Spinal cord (tissue), 10 donors: Measurements from ENCODE around the gene GP1BB. TPM values are rescaled to one million over a fixed set of nuclear protein-coding genes. Genes with fewer than 3 reads are reported as not detected.

Experiments
- DNase-seq, 6 donors: peaks; one replicate each; pipeline versions ENCODE4 v3.0.0 to v3.0.0-alpha.2; 2013 to 2015; ENCODE audit warnings: low spot score in 6 of 6, low read depth in 4 of 6
- H3K27ac ChIP-seq: one replicate; pipeline ENCODE4 v1.5.1; 2013; ENCODE audit warnings: low read depth, low read length, control low read depth
- H3K27me3 ChIP-seq: one replicate; pipeline ENCODE4 v1.6.1; 2013; ENCODE audit warnings: low read length; ENCODE audit not compliant: control insufficient read depth, insufficient read depth
- H3K36me3 ChIP-seq: one replicate; pipeline ENCODE4 v1.6.1; 2013; ENCODE audit warnings: low read length; ENCODE audit not compliant: control insufficient read depth, insufficient read depth
- H3K4me1 ChIP-seq: one replicate; pipeline ENCODE4 v1.6.1; 2013; ENCODE audit warnings: low read length; ENCODE audit not compliant: control insufficient read depth, insufficient read depth
- H3K4me3 ChIP-seq: one replicate; pipeline ENCODE4 v1.5.1; 2013; ENCODE audit warnings: low read depth, low read length, control low read depth
- H3K9me3 ChIP-seq: one replicate; pipeline ENCODE4 v1.6.1; 2013; ENCODE audit warnings: low read length; ENCODE audit not compliant: control insufficient read depth, insufficient read depth
- WGBS: methylation state at CpG from one replicate; pipeline ENCODE4 v1.1.5; 2013; ENCODE audit warnings: missing lambda C conversion rate; ENCODE audit not compliant: insufficient coverage; 5-methylcytosine and 5-hydroxymethylcytosine counted together
- polyA plus RNA-seq, 2 donors: library from polyadenylated mRNA; unstranded; fragments of 120-200 nt; gene quantifications; one replicate each; pipeline ENCODE4 v1.2.1, GENCODE V29; 2013; ENCODE audit not compliant: insufficient read length in 2 of 2
- total RNA-seq, 2 donors: library from RNA; depleted of rRNA in 1 of 2; stranded (reverse); fragments of 120-200 nt in 1 of 2; fragments of >200 nt in 1 of 2; gene quantifications; one replicate each; pipeline versions ENCODE4 v1.2.3 to v1.2.4, GENCODE V29; 2013 to 2014
- donor health status: healthy.

GP1BB gene
- total and polyA plus RNA-seq, 4 donors, result 5.3 to 50.5 (median 27.1) TPM

DNA sequence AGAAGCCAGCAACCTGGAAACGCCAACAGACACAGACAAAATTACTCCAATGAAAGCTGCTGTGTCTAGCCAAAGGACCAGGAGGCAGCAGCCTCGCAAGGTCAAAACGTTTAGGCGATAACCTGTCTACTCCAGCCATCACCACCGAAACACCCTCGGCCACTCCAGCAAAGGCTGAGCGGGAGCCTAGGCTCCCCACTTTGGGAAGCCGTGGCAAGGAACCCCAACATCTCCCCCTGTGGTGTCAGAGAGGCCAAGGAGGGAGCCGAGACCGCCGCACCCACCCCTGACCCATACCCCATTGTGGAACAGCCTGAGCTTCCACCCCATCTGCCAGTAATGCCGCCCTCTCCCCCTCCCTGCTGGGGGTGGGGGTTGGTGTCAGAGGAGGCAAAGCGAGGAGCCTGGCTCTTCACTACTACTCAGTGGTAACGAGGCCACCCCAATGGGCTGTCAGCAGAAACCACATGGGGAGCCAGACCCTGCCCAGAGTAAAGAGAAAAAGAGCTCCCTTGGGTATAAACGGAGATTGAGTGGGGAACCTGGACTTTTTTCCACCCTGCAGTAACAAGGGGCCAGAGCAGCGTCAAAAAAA is 43.0 kb upstream of the GP1BB start:
- DNase-seq, result no peak
- H3K9me3 ChIP-seq, result no peaks in the 10 kb centered on the region
- WGBS, result 94% methylated on average over 6 of the region's 16 CpGs
- H3K4me1 ChIP-seq, result peaks cover 18% of the 10 kb centered on the region
- H3K4me3 ChIP-seq, result no peak overlapping the region
- no peak overlapping the region for H3K27ac ChIP-seq
- H3K36me3 ChIP-seq, result no peaks in the 10 kb centered on the region
- no peaks in the 10 kb centered on the region for H3K27me3 ChIP-seq

DNA sequence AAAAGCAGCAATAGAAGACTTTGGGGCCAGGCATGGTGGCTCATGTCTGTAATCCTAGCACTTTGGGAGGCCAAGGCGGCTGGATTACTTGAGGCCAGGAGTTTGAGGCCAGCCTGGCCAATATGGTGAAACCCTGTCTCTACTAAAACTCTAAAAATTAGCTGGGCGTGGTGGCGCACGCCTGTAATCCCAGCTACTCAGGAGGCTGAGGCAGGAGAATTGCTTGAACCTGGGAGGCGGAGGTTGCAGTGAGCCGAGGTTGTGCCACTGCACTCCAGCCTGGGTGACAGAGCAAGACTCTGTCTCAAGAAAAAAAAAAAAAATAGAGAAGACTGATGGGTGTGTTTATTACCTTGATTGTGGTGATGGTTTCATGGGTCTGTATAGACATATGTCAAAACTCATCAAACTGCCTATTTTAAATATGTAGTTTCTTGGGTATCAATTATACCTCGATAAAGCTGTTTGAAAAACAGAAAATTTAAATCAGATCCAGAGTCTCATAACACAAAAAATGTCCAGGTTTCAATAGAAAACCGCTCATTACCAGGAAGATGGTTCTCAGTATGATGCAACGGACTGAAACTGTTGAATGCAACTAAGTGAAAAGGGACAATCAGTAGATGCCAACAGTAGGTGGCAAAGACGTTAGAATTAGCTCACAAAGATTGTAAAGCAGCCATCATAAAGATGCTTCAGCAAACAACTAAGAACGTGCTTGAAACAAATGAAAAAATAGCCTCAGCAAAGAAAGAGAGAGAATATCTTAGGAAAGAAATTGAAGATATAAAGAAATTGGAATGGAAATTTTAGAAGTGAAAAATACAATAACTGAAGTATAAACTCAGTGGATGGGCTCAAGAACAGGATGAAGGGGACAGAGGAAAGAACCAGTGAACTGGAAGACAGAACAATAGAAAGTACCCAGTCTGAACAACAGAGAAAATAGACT is 42.2 kb upstream of the GP1BB start:
- H3K27me3 ChIP-seq, result no peaks in the 10 kb centered on the region
- no peak for DNase-seq
- 100% methylated on average over 4 of the region's 11 CpGs for WGBS

DNA sequence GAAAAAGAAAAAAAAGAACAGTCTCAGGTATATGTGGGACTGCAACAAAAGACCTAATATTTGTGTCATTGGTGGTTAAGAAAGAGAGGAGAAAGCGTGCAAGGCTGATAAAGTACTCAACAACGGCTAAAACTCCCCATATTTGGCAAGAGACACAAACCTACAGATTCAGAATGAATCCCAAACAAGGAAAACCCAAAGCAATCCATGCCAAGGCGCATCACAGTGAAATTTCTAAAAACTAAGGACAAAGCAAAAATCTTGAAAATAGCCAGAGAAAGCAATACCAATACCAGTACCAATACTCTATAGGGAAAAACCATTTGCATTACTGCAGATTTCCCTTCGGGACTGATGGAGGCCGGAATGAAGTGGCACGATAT is 41.5 kb upstream of the GP1BB start:
- DNase-seq, result no peak
- Histone ChIP-seq H3K4me1 (peaks cover 18% of the 10 kb centered on the region), H3K27ac (no peak overlapping the region), H3K27me3 (no peaks in the 10 kb centered on the region), H3K4me3 (no peak overlapping the region), H3K36me3 (no peaks in the 10 kb centered on the region), H3K9me3 (no peaks in the 10 kb centered on the region)
- WGBS, result 100% methylated on average over 1 of the region's 6 CpGs

More for the DNA sequence above, 42.2 kb upstream of the GP1BB start:
- no peaks in the 10 kb centered on the region for H3K36me3 ChIP-seq
- no peak overlapping the region for H3K27ac ChIP-seq
- H3K4me1 ChIP-seq, result peaks cover 18% of the 10 kb centered on the region
- no peak overlapping the region for H3K4me3 ChIP-seq
- no peaks in the 10 kb centered on the region for H3K9me3 ChIP-seq

DNA sequence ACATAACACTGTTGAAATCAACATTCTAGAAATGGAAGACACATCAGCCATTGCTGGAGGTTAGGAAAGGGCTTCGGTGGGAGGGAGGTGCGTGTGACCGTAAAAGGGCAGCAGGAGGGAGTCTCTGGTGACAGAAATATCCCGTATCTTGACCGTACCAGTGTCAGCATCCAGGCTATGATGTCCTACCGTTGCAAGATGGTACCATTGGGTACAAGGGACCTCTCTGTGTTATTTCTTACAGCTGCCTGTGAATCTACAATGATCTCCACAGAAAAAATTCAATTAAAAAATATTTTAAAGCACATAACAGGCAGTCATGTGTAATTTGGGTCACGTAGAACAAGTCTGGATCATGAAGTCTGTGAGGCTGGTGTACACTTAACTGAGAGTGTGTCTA is 36.4 kb upstream of the GP1BB start:
- H3K4me1 ChIP-seq, result peaks cover 15% of the 10 kb centered on the region
- WGBS, result 78% methylated on average over 7 of the region's 7 CpGs
- H3K27ac ChIP-seq, result no peak overlapping the region
- H3K9me3 ChIP-seq, result no peaks in the 10 kb centered on the region
- no peaks in the 10 kb centered on the region for H3K36me3 ChIP-seq
- H3K4me3 ChIP-seq, result no peak overlapping the region
- no peak for DNase-seq
- H3K27me3 ChIP-seq, result no peaks in the 10 kb centered on the region

DNA sequence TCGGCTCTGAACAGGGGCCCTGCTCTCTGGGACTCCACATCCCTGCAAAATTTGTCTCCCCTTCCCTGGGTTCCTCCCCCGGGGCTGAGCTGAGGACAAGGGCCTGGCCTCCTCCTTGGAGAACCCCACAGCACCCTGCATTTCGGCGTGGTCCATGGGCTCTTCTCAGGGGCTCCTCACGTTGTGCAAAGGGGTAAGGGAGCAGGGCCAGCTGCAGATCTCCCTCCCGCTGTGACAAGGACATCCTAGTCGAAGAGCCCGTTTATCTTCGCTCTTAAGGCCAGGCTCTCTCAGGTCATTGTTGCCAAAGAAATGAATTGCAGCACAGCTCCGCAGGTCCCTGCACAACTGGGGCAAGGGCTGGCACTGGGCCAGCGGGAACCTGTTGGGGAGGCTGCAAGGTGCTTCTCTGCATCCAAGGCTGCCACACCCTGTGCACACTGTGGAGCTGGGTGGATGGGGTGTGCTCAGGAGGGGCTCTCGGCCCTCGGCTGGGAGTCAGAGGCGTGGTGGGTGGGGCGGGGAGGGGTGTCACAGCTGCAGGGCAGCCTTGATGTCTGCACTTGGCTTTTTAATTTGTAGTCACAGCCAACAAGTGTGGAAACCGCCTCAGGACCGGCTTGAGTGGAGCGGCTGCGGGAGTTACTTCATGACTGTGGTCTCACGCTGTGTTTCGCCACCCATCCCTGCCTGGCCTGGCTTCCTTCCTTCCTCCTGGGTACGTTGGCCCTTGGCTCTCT is 35.6 kb upstream of the GP1BB start:
- peak in 1 of 6 donors; percentile 21 for DNase-seq
- Histone ChIP-seq H3K4me3 (no peak overlapping the region), H3K4me1 (peaks cover 17% of the 10 kb centered on the region), H3K9me3 (no peaks in the 10 kb centered on the region), H3K36me3 (no peaks in the 10 kb centered on the region), H3K27ac (no peak overlapping the region), H3K27me3 (no peaks in the 10 kb centered on the region)
- WGBS, result 64% methylated on average over 22 of the region's 22 CpGs

DNA sequence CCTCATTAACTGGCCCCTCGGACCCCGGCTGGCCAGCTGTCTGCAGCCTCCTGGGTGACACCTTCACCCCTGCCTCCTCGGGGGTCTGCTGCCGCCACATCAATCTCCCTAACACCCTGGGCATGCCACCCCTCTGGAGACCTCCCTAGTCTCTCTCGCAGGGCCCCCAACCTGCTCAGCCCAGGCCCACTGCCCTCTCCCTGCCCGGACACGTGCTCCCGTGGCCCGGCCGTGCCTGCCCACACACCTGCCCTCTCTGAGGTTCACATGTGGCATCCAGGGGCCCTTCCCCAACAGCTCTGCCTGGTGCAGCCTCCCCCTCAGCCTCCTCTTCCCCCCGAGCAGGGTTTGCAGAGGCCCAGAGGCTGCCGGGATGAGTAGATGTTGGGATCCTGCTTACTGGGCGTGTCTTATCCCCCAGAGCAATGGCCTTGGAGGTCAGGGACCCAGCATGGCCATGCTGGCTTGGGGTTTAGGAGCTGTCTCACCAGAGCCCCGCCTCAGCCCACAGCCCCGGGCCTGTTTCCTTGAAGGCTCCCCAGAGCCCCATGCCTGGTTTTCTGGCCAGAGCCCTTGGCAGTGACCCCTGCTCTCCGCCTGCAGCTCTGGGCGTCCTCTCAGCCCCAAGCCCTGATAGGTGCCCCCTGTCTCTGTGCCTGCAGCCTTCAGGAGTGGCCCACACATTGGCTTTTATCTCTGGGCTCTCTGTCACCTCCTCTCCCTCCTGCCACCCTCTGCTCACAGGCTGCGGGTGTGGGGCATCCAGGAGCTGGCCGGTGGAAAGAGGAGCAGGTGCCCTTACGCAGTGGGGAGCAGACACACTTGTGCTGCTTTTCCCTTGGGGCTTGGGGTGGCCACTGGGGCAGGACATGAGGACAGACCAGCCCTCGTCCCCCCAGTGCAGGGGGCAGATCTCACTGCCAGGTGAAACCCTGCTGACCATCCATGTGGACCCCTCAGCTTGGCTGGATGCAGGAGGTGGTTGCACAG is 34.7 kb upstream of the GP1BB start:
- no peak overlapping the region for H3K27ac ChIP-seq
- no peak for DNase-seq
- H3K4me3 ChIP-seq, result no peak overlapping the region
- 86% methylated on average over 20 of the region's 21 CpGs for WGBS
- no peaks in the 10 kb centered on the region for H3K27me3 ChIP-seq
- H3K9me3 ChIP-seq, result no peaks in the 10 kb centered on the region
- H3K36me3 ChIP-seq, result no peaks in the 10 kb centered on the region
- H3K4me1 ChIP-seq, result peaks cover 17% of the 10 kb centered on the region

DNA sequence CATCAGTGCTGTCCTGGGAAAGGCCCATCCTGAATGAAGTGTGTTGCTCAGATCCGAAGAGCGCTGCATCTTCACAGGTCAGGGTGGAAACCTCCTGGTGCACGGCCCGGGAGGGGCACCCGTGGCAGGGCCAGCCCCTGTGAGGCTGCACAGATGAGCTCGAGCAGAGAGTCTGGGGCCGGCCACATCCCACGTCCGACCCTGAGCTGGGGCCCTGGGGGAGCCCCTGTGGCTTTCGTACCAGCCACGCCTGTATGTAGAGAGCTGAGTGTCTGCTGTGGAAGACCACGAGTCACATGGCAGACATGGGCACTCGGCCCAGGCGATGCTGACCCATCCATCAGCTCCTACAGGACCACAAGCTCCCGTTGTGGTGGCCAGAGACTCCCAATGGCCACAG is 33.9 kb upstream of the GP1BB start:
- Histone ChIP-seq H3K9me3 (no peaks in the 10 kb centered on the region), H3K27me3 (no peaks in the 10 kb centered on the region), H3K4me1 (peaks cover 17% of the 10 kb centered on the region), H3K27ac (no peak overlapping the region), H3K4me3 (no peak overlapping the region), H3K36me3 (no peaks in the 10 kb centered on the region)
- 83% methylated on average over 12 of the region's 15 CpGs for WGBS
- no peak for DNase-seq

DNA sequence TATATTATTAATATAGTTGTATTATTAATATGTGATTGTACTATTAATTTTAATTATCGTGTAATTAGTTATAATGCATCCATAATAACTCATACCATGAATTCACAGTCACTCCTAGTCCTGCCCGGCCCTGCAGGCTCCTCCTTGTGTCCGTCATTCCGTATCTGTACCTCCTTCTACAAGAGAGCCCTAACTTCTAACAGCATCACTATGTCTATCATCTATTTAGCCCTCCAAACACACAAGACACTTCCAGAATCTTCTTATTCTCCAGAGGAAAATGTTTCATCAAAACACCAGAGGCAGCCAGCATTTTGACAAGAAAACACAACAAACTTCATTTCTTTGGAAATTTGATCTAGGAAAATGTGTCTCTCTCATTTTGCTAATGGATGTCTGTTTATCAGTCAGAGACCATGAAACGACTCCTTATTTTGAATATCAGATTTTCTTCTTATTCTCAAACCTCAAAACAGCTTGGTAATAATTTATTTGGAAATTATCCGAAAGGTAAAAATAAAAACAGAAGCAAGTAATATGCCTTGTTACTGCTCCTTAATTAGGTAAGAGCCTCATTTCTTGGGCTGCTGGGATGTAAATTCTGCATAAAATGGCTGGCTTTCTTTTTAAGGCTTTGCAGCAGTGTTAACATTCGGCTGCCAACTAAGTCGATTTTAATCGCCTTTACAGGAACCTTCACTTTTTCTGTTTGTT is 32.2 kb upstream of the GP1BB start:
- DNase-seq, result peak in 1 of 6 donors; percentile 21
- Histone ChIP-seq H3K27me3 (no peaks in the 10 kb centered on the region), H3K4me3 (no peak overlapping the region), H3K9me3 (no peaks in the 10 kb centered on the region), H3K4me1 (peaks cover 17% of the 10 kb centered on the region), H3K36me3 (no peaks in the 10 kb centered on the region), H3K27ac (no peak overlapping the region)
- 44% methylated on average over 5 of the region's 9 CpGs for WGBS
